Renal cortex interstitium (tissue), 11 donors: ENCODE measurements around the gene FAM135A. TPM values are rescaled to one million over a fixed set of nuclear protein-coding genes. Genes with fewer than 3 reads are reported as not detected.
"Not testable (repeated sequence)": the region's sequence is repeated elsewhere in the genome, so short reads cannot be mapped to it uniquely, and the experiment has no call there.

Experiments used
- DNase-seq, 11 donors: peaks; one replicate each; pipeline ENCODE4 v3.0.0-alpha.2; 2013; ENCODE audit warnings: low read depth in 9 of 11, low spot score in 4 of 11; ENCODE audit errors: extremely low read depth in 1 of 11
- polyA plus RNA-seq, 3 donors: library from polyadenylated mRNA; unstranded; fragments of 120-200 nt; gene quantifications; one replicate each; pipeline ENCODE4 v1.2.1, GENCODE V29; 2013; ENCODE audit not compliant: insufficient read length in 3 of 3

The FAM135A gene
- polyA plus RNA-seq, 3 donors: 21.0 to 33.8 (median 28.4) TPM

DNA sequence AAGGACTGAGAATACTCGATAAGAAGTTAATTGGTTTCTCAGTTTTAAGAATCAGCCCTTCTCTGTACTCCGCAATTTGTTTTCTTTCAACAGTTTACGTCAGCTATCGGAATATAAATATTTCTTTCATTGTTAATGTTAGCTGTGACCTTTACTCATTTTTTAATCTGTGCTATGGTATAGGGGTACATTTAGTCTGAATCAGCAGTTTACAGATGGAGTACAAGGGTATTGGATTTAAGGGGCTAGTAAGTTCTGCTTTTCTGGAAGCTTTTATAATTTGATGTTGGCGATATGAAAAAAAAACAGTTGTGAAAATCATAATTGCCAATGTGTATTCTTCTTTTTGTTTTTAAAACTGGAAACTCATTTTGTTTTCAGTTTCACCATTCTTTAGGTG lies 23.0 kb downstream of the FAM135A start:
- no peak for DNase-seq

DNA sequence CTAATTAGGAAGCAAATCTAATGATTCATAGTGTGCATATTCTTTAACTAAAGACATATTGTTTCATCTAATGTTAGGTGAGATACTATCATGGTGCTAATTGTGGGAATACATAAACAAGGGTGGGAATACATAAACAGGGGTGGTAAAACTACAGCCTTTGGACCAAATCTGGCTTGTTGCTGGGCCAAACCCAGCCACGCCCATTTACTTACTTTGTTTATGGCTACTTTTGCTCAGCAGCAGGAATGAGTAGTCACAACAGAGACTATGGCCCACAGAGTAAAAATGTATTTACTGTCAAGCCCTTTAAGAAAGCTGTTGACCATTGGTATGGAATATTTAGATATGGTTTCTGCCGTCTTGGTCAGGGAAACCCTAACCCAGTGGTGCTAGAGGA lies 31.7 kb downstream of the FAM135A start:
- no peak for DNase-seq

DNA sequence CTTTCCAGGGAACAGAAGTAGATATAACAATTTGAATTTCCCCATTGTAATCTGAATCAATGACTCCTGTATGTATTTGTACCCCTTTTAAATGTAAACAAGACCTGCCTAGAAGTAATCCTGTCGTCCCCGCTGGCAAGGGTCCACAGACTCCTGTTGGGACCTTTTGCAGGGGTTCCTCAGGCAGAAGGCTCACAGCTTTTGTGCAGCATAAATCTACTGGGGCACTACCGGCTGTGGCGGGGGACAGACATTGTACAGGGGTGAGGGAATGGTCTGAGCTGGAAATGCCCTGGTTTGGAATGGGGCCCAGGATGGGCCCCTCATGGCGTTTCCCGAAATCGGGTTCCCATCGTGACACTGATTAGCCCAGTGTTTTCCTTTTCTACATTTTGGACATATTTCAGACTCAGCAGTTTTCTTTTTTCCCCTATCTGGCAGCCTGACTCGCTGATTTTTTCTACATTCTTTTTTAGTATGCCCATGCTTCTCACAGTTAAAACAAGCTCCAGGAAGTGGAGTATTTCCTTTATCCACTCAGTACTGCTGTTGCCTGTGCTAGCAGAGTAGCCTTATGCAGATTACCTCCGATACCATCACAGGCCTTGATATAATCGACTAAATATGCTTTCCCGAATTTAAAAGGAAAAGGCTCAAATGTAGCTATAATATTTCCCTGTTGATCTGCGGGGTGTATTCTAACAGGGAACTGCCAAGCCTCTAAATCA lies 34.2 kb downstream of the FAM135A start:
- DNase-seq: not testable (repeated sequence)

GRCh38 chr6:70453899-70454298 lies 40.6 kb downstream of the FAM135A start:
- not testable (repeated sequence) for DNase-seq

DNA sequence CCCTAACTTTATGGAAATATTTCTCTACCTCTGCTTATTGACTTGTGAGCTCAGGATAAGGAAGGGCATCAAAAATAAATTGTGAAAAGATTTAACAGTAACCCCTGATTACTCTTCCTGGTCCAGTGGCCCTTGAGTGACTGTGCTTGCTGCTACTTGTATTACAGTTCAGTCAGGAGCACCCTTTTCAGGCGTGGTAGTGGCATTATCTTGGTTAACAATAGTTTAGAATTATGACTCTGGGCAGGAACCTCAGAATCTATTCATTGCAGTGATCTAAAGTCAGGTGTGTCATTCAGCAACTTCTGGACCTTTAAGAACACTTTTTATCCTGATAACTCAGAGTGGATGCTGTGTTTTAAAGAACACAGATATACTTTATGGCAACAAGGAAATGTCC lies 43.4 kb downstream of the FAM135A start:
- no peak for DNase-seq

- DNase-seq: no peak
Measured at GRCh38 chr6:70459235-70459634, 45.9 kb downstream of the FAM135A start.

- not testable (repeated sequence) for DNase-seq
Measured at GRCh38 chr6:70459699-70460098, 46.4 kb downstream of the FAM135A start.

GRCh38 chr6:70470016-70470415 lies 56.7 kb downstream of the FAM135A start:
- DNase-seq: no peak

DNA sequence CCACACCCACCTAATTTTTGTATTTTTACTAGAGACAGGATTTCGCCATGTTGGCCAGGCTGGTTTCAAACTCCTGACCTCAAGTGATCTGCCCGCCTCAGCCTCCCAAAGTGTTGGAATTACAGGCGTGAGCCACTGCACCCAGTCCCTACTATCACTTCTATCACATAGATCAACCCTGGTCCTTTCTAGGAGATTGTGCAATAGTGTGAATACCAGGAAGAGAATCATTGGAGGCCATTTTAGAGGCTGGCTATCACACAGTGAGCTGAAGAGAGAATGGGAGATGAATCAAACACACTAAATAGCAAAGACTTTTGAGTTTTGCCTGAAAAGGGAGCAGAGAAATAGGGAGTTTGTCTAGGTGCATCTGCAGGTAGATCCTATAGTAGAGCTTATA lies 57.2 kb downstream of the FAM135A start:
- DNase-seq: not testable (repeated sequence)

DNA sequence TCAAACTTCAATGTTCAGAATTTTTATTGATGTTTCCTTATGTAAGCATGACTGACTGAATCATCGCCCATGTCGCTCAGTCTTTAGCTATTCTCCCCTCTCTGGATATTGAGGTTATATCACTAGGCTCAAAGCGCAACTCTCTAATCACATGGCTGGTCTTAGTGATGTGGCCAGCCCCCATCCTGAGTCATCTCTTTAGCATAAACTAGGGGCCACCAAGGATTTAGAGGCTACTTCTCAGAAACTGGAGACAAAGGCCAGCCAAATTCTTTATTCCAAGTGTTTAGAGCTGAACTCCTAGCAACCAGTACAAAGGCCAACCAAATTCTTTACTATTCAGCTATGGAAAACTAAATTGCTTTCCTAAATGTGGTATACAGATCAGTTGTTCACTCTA lies 61.4 kb downstream of the FAM135A start:
- DNase-seq: peak in 1 of 11 donors; percentile 38

DNA sequence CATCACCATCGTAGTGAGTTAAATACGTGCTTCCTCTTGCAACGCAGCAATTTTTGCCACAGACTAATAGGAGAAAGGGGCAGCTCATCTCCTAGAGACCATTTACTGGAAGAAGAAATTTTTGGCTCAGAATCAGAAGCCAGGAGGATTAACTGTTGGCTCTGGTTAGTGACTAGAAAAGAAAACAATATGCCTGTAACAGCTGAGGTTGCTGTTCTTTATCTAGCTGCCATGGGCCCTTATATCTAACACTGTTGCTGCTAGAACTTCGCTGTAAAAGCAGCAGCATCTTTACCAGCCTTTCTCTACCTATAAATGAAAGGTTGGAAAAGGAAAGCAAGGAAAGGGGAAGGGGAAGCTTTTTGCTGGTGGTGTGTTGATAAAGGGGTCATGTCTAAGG lies 65.9 kb downstream of the FAM135A start:
- peak in 1 of 11 donors; percentile 2 for DNase-seq

DNA sequence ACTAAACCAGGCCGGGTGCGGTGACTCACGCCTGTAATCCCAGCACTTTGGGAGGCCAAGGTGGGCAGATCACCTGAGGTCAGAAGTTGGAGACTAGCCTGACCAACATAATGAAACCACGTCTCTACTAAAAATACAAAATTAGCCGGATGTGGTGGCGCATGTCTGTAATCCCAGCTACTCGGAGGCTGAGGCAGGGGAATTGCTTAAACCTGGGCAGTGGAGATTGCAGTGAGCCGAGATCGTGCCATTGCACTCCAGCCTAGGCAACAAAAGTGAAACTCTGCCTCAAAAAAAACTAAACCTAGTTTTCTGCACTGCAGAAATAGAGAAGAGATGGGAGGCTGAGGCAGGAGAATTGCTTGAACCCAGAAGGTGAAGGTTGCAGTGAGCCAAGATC lies 73.3 kb downstream of the FAM135A start:
- not testable (repeated sequence) for DNase-seq

- no peak for DNase-seq
Measured at GRCh38 chr6:70489364-70489763, 76.1 kb downstream of the FAM135A start.

GRCh38 chr6:70494833-70495232 lies 81.5 kb downstream of the FAM135A start:
- no peak for DNase-seq

GRCh38 chr6:70495790-70496189 lies 82.5 kb downstream of the FAM135A start:
- not testable (repeated sequence) for DNase-seq

DNA sequence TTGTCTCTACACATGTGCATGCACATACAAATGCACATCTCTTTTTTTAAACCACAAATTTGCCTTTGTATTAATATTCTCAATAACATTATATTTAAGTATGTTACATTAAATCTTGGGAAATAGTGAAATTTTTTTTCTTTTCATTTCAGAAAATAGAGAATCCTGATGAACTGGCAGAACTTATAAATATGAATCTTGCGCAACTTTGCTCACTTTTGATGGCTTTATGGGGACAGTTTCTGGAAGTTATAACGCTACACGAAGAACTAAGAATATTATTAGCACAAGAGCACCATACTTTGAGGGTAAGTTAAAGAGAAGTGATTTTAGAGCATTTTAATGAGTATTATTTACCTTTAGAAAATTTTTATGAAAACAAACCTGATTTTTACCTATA lies 89.2 kb downstream of the FAM135A start:
- DNase-seq: no peak

DNA sequence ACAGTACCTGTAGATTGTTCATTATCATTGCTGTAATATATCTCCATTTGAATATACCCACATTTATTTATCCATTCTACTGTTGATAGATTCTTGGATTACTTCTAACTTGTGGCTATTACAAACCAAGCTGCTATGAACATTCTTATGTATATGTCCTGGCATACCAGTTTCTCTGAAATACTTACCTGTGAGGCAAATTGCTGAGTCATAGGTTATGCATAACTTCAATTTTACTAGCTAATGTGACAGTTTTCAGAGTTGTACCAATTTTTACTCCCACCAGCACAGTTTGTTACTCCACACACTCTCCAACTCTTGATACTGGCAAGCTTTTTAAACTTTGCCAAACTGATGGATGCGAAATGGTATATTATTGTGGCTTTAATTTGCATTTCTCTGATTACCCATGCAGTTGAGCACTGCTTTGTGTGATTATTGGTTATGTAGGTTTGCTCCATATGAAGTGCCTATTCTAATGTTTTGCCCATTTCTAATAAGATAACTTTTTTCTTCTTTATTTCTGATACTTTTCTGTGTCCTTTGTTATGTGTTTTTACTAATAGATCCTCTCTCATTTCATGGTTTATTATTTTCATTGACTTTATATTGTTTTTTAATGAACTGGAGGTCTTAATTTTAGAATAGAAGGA lies 90.6 kb downstream of the FAM135A start:
- no peak for DNase-seq

- DNase-seq: no peak
Measured at GRCh38 chr6:70506321-70506720, 93.0 kb downstream of the FAM135A start.

- no peak for DNase-seq
Measured at GRCh38 chr6:70507161-70507560, 93.9 kb downstream of the FAM135A start.

- no peak for DNase-seq
Measured at GRCh38 chr6:70508953-70509352, 95.6 kb downstream of the FAM135A start.

DNA sequence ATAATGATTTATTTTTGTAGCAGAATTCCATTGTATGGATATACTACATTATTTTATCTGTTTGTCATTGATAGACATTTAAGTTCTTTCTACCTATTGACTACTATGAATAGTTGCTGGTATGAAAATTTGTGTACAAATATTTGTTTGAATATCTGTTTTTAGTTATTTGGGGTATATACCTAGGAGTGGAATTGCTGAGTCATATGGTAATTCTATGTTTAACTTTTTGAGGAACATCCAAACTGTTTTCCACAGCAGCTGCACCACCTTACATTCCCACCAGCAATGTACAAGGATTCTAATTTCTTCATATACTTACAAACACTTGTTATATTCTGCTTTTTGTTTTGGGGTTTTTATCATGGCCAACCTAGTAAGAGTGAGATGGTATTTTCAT lies 97.3 kb downstream of the FAM135A start:
- no peak for DNase-seq
